Breast epithelium (tissue), 4 donors: ENCODE measurements around the gene NLGN4Y. TPM values are rescaled to one million over a fixed set of nuclear protein-coding genes. Genes with fewer than 3 reads are reported as not detected.

Source experiments
- DNase-seq, 2 donors: peaks; one replicate each; pipeline ENCODE4 v3.0.0-alpha.2; 2019; ENCODE audit warnings: low spot score in 2 of 2
- H3K27ac ChIP-seq, 2 donors: fragments of 200-600 bp; sonication (generic) in 1 of 2; one replicate each; pipeline ENCODE4 v1.5.1; 2016 to 2019; ENCODE audit warnings: mild to moderate bottlenecking in 1 of 2
- H3K27me3 ChIP-seq, 2 donors: fragments of 200-600 bp; sonication (generic) in 1 of 2; one replicate each; pipeline versions ENCODE4 v1.5.1 to v1.6.0; 2017 to 2019; ENCODE audit warnings: control low read depth in 1 of 2, mild to moderate bottlenecking in 1 of 2
- H3K36me3 ChIP-seq: fragments of 200-600 bp; one replicate; pipeline ENCODE4 v1.5.1; 2019
- H3K4me1 ChIP-seq, 2 donors: fragments of 200-600 bp; sonication (generic); one replicate each; pipeline ENCODE4 v1.5.1; 2016 to 2019; ENCODE audit warnings: control low read depth in 1 of 2
- H3K4me3 ChIP-seq, 3 donors: fragments of 200-600 bp; sonication (generic); 1 replicate in 2 of 3; 2 replicates in 1 of 3; pipeline ENCODE4 v1.5.1; 2016 to 2019; ENCODE audit warnings: mild to moderate bottlenecking in 3 of 3, moderate library complexity in 2 of 3
- H3K9me3 ChIP-seq, 2 donors: fragments of 200-600 bp; sonication (generic) in 1 of 2; one replicate each; pipeline ENCODE4 v1.5.1; 2016 to 2019; ENCODE audit warnings: control low read depth in 1 of 2
- POLR2A ChIP-seq: fragments of 450-650 bp; IDR thresholded peaks from one replicate; pipeline ENCODE4 v1.6.1; 2016; ENCODE audit warnings: antibody characterized with exemption, mild to moderate bottlenecking, moderate library complexity
- POLR2AphosphoS5 ChIP-seq, 3 donors: sonication (generic); formaldehyde crosslinking; IDR thresholded peaks; one replicate each; pipeline ENCODE4 v1.6.1; 2017; ENCODE audit warnings: antibody characterized with exemption in 3 of 3
- intact Hi-C: fragments of 100-400 bp; cut with DNase I; formaldehyde crosslinking; loops from one replicate; pipeline ENCODE4 v1.15.1; 2023; ENCODE audit warnings: low total_unique reads
- total RNA-seq, 3 donors: library from RNA; depleted of rRNA; stranded (reverse); fragments of >200 nt; gene quantifications; one replicate each; pipeline ENCODE4 v1.1.0, GENCODE V29; 2016
- TF ChIP-seq, protein P1 (sequence below), 3 donors: fragments of 450-650 bp; IDR thresholded peaks; one replicate each; pipeline ENCODE4 v1.5.1; 2016 to 2017; ENCODE audit warnings: antibody characterized with exemption in 3 of 3, mild to moderate bottlenecking in 3 of 3, moderate library complexity in 3 of 3

NLGN4Y gene
- total RNA-seq, 3 donors from 2014 or later: 0.15 to 20.3 TPM; not detected in 1

GRCh38 chrY:14708158-14708557 is 183.8 kb downstream of the NLGN4Y start:
- H3K27me3 ChIP-seq: no peaks in the 10 kb centered on the region
- no peaks in the 10 kb centered on the region for H3K36me3 ChIP-seq
- H3K27ac ChIP-seq: no peak overlapping the region
- no peak for DNase-seq
- H3K4me3 ChIP-seq: no peak overlapping the region
- intact Hi-C loops: no loop called here
- TF ChIP-seq POLR2A: no peak
- TF ChIP-seq POLR2AphosphoS5 (IDR thresholded peaks at IDR 0.05): no peak
- TF ChIP-seq, protein P1, sequence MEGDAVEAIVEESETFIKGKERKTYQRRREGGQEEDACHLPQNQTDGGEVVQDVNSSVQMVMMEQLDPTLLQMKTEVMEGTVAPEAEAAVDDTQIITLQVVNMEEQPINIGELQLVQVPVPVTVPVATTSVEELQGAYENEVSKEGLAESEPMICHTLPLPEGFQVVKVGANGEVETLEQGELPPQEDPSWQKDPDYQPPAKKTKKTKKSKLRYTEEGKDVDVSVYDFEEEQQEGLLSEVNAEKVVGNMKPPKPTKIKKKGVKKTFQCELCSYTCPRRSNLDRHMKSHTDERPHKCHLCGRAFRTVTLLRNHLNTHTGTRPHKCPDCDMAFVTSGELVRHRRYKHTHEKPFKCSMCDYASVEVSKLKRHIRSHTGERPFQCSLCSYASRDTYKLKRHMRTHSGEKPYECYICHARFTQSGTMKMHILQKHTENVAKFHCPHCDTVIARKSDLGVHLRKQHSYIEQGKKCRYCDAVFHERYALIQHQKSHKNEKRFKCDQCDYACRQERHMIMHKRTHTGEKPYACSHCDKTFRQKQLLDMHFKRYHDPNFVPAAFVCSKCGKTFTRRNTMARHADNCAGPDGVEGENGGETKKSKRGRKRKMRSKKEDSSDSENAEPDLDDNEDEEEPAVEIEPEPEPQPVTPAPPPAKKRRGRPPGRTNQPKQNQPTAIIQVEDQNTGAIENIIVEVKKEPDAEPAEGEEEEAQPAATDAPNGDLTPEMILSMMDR (IDR thresholded peaks at IDR 0.05): no peak
- H3K4me1 ChIP-seq: no peaks in the 10 kb centered on the region
- H3K9me3 ChIP-seq: no peaks in the 10 kb centered on the region

- Histone ChIP-seq H3K27ac (no peak overlapping the region), H3K9me3 (no peaks in the 10 kb centered on the region), H3K4me3 (no peak overlapping the region), H3K36me3 (no peaks in the 10 kb centered on the region), H3K27me3 (no peaks in the 10 kb centered on the region), H3K4me1 (no peaks in the 10 kb centered on the region)
- no peak for TF ChIP-seq POLR2A
- TF ChIP-seq POLR2AphosphoS5 (IDR thresholded peaks at IDR 0.05): no peak
- TF ChIP-seq, protein P1 (IDR thresholded peaks at IDR 0.05): no peak
- intact Hi-C loops: no loop called here
- no peak for DNase-seq
Measured at GRCh38 chrY:14741596-14741995, 217.3 kb downstream of the NLGN4Y start.

DNA sequence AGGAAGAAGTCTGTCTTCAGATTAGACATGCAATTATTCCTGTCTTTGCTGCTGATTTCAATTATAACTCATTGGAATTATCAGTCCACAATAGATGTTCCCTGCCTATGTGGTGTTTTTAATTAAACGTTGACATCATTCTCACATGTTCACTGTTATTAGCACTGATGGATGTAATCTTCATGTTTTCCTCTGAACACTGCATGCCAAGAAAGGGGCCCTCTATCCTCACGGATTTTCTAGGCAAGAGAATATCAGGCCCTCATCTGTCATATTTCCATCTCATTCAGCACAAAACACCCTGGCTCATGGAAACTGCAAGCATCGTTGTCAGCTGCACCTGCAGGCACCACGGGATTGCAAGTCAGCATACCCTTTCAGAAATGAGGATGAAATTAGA is 224.0 kb downstream of the NLGN4Y start:
- TF ChIP-seq POLR2A (no peak), POLR2AphosphoS5 (IDR thresholded peaks at IDR 0.05) (no peak)
- TF ChIP-seq, protein P1 (IDR thresholded peaks at IDR 0.05): no peak
- no peaks in the 10 kb centered on the region for H3K27me3 ChIP-seq
- no peak for DNase-seq
- H3K4me1 ChIP-seq: no peaks in the 10 kb centered on the region
- intact Hi-C loops: no loop called here
- no peaks in the 10 kb centered on the region for H3K36me3 ChIP-seq
- H3K4me3 ChIP-seq: no peak overlapping the region
- H3K9me3 ChIP-seq: no peaks in the 10 kb centered on the region
- no peak overlapping the region for H3K27ac ChIP-seq

- TF ChIP-seq POLR2A: no peak
- TF ChIP-seq, protein P1 (IDR thresholded peaks at IDR 0.05): no peak
- no peak for TF ChIP-seq POLR2AphosphoS5 (IDR thresholded peaks at IDR 0.05)
- intact Hi-C loops: no loop called here
- no peak for DNase-seq
- Histone ChIP-seq H3K36me3 (no peaks in the 10 kb centered on the region), H3K27ac (no peak overlapping the region), H3K4me1 (no peaks in the 10 kb centered on the region), H3K4me3 (no peak overlapping the region), H3K9me3 (no peaks in the 10 kb centered on the region), H3K27me3 (no peaks in the 10 kb centered on the region)
Measured at GRCh38 chrY:14755571-14755970, 231.2 kb downstream of the NLGN4Y start.

GRCh38 chrY:14762903-14763302 is 238.6 kb downstream of the NLGN4Y start:
- intact Hi-C loops: no loop called here
- TF ChIP-seq POLR2A: no peak
- no peak for TF ChIP-seq POLR2AphosphoS5 (IDR thresholded peaks at IDR 0.05)
- TF ChIP-seq, protein P1 (IDR thresholded peaks at IDR 0.05): no peak
- H3K27me3 ChIP-seq: no peaks in the 10 kb centered on the region
- no peak for DNase-seq
- H3K36me3 ChIP-seq: no peaks in the 10 kb centered on the region
- no peaks in the 10 kb centered on the region for H3K4me1 ChIP-seq
- no peak overlapping the region for H3K27ac ChIP-seq
- no peak overlapping the region for H3K4me3 ChIP-seq
- H3K9me3 ChIP-seq: no peaks in the 10 kb centered on the region
